SU-DHL-6 (cell line): ENCODE data around the gene AFF3.

Source experiments
- H2AFZ ChIP-seq: fragments of 200-600 bp; sonication (generic); 2 replicates; pipeline ENCODE4 v1.6.1; 2014; ENCODE audit warnings: low read depth, mild to moderate bottlenecking, moderate library complexity, mixed read lengths, antibody characterized with exemption, low read length; ENCODE audit not compliant: severe bottlenecking
- H3F3A ChIP-seq: fragments of 200-600 bp; shearing (Covaris generic); 2 replicates; pipeline ENCODE4 v1.6.0; 2016; ENCODE audit warnings: antibody characterized with exemption, mild to moderate bottlenecking; ENCODE audit not compliant: insufficient read depth
- H3K27ac ChIP-seq: fragments of 200-600 bp; sonication (generic); 2 replicates; pipeline ENCODE4 v1.5.1; 2016; ENCODE audit warnings: low read depth, mild to moderate bottlenecking, low read length, moderate library complexity, mixed read lengths
- H3K27me3 ChIP-seq: fragments of 200-600 bp; sonication (generic), shearing (Covaris generic); 2 replicates; pipeline ENCODE4 v1.6.0; 2014; ENCODE audit warnings: mild to moderate bottlenecking, low read length
- H3K36me3 ChIP-seq: fragments of 200-600 bp; sonication (generic); 2 replicates; pipeline ENCODE4 v1.6.1; 2014; ENCODE audit warnings: mild to moderate bottlenecking, low read length, mixed read lengths
- H3K4me2 ChIP-seq: fragments of 300-600, 200-600 bp; shearing (Covaris generic), sonication (generic); 2 replicates; pipeline ENCODE4 v1.6.0; 2014; ENCODE audit warnings: low read length, low read depth, mild to moderate bottlenecking; ENCODE audit not compliant: poor library complexity, severe bottlenecking
- H3K4me3 ChIP-seq: fragments of 200-600 bp; sonication (generic); 2 replicates; pipeline ENCODE4 v1.5.1; 2014; ENCODE audit warnings: antibody characterized with exemption, low read length, mild to moderate bottlenecking, mixed read lengths; ENCODE audit not compliant: insufficient read depth, poor library complexity, severe bottlenecking
- H3K79me2 ChIP-seq: fragments of 200-600 bp; sonication (generic); 2 replicates; pipeline ENCODE4 v1.6.1; 2014; ENCODE audit warnings: mild to moderate bottlenecking, low read length, moderate library complexity; ENCODE audit not compliant: insufficient read depth
- H3K9ac ChIP-seq: fragments of 200-600 bp; sonication (generic); 2 replicates; pipeline ENCODE4 v1.7.0; 2014; ENCODE audit warnings: mild to moderate bottlenecking, low read length
- H3K9me2 ChIP-seq: fragments of 200-600 bp; sonication (generic); replicated peaks from 2 replicates; pipeline ENCODE4 v1.6.1; 2014; ENCODE audit warnings: low read length; ENCODE audit not compliant: insufficient read depth
- H3K9me3 ChIP-seq: fragments of 200-600 bp; sonication (generic); 2 replicates; pipeline ENCODE4 v1.6.1; 2014; ENCODE audit warnings: low read length, mixed read lengths; ENCODE audit not compliant: insufficient read depth
- H4K20me1 ChIP-seq: fragments of 200-600 bp; sonication (generic); 2 replicates; pipeline ENCODE4 v1.6.1; 2014; ENCODE audit warnings: low read depth, mild to moderate bottlenecking, antibody characterized with exemption, low read length, moderate library complexity, mixed read lengths
- EZH2phosphoT487 ChIP-seq: fragments of 200-600 bp; sonication (generic), shearing (Covaris generic); conservative IDR thresholded peaks from 2 replicates; pipeline ENCODE4 v1.6.1; 2018; ENCODE audit warnings: mild to moderate bottlenecking, antibody characterized with exemption, low read length, moderate library complexity, mixed read lengths
- TF ChIP-seq, protein P1 (sequence below): fragments of 200-600 bp; sonication (generic); IDR thresholded peaks from one replicate; pipeline ENCODE4 v1.5.1; 2017; ENCODE audit warnings: antibody characterized with exemption, mild to moderate bottlenecking, low read length, moderate library complexity; ENCODE audit not compliant: insufficient read depth, poor library complexity, severe bottlenecking

Gene AFF3

GRCh38 chr2:100073110-100073509 lies 69.3 kb downstream of the AFF3 start:
- no peaks in the 10 kb centered on the region for H3K9me2 ChIP-seq
- H3K27me3 ChIP-seq: no peaks in the 10 kb centered on the region
- no peaks in the 10 kb centered on the region for H4K20me1 ChIP-seq
- H3K36me3 ChIP-seq: no peaks in the 10 kb centered on the region
- H3F3A ChIP-seq: no peaks in the 10 kb centered on the region
- no peak overlapping the region for H3K9ac ChIP-seq
- no peak overlapping the region for H3K27ac ChIP-seq
- no peak overlapping the region for H3K4me2 ChIP-seq
- H3K9me3 ChIP-seq: no peaks in the 10 kb centered on the region
- H3K4me3 ChIP-seq: no peak overlapping the region
- H3K79me2 ChIP-seq: no peaks in the 10 kb centered on the region
- no peak for TF ChIP-seq EZH2phosphoT487
- TF ChIP-seq, protein P1, sequence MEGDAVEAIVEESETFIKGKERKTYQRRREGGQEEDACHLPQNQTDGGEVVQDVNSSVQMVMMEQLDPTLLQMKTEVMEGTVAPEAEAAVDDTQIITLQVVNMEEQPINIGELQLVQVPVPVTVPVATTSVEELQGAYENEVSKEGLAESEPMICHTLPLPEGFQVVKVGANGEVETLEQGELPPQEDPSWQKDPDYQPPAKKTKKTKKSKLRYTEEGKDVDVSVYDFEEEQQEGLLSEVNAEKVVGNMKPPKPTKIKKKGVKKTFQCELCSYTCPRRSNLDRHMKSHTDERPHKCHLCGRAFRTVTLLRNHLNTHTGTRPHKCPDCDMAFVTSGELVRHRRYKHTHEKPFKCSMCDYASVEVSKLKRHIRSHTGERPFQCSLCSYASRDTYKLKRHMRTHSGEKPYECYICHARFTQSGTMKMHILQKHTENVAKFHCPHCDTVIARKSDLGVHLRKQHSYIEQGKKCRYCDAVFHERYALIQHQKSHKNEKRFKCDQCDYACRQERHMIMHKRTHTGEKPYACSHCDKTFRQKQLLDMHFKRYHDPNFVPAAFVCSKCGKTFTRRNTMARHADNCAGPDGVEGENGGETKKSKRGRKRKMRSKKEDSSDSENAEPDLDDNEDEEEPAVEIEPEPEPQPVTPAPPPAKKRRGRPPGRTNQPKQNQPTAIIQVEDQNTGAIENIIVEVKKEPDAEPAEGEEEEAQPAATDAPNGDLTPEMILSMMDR: no peak
- H2AFZ ChIP-seq: no peak overlapping the region

- no peak for TF ChIP-seq EZH2phosphoT487
- TF ChIP-seq, protein P1: no peak
- Histone ChIP-seq H4K20me1 (no peaks in the 10 kb centered on the region), H3K27me3 (no peaks in the 10 kb centered on the region), H3K36me3 (no peaks in the 10 kb centered on the region), H3F3A (no peaks in the 10 kb centered on the region), H3K79me2 (no peaks in the 10 kb centered on the region), H3K9ac (no peak overlapping the region), H2AFZ (no peak overlapping the region), H3K27ac (no peak overlapping the region), H3K4me2 (no peak overlapping the region), H3K4me3 (no peak overlapping the region), H3K9me2 (no peaks in the 10 kb centered on the region), H3K9me3 (no peaks in the 10 kb centered on the region)
These were observed 69.9 kb downstream of the AFF3 start for GRCh38 chr2:100072503-100072902.

DNA sequence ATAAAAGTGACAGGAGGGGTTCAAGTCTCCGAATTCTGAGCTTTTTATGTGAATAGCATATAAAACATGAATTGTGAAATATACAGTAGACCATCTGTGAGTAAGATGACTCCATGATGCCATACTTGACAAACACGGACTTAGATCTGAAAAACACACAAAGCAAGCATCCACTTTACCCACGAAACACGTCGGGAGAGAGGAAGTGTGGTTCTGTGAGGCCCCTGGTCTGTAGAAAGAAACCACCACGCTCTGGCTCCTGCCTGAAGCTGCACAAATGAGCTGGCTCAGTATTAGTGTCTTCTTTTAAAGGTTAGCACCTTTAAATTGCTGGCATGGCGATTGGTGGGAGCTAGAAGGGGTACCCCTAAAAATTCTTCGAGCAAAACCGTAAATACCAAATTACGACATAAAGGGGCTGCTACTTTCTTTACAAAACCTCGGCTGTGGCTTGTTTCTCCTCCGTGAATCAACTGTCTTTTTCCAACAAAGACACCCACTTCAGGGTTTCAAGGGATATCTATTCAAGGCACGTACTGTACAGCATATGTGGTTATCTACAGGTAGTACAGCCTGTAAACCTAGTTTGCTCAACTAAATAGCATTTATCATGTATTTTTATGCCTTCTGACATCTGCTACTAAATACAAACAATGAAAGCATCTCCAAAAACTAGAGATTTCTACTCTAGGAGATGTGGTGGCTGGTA lies 70.9 kb downstream of the AFF3 start:
- Histone ChIP-seq H3K79me2 (no peaks in the 10 kb centered on the region), H3K9me3 (no peaks in the 10 kb centered on the region), H3K36me3 (no peaks in the 10 kb centered on the region), H3K4me3 (no peak overlapping the region), H3K27me3 (no peaks in the 10 kb centered on the region), H3K9me2 (no peaks in the 10 kb centered on the region), H2AFZ (no peak overlapping the region), H3K9ac (no peak overlapping the region), H3K4me2 (no peak overlapping the region), H3K27ac (no peak overlapping the region), H4K20me1 (no peaks in the 10 kb centered on the region), H3F3A (no peaks in the 10 kb centered on the region)
- no peak for TF ChIP-seq EZH2phosphoT487
- TF ChIP-seq, protein P1: no peak
